Endodermal cell (in vitro differentiated cells): ENCODE results near the gene DOCK4. TPM values are rescaled to one million over a fixed set of nuclear protein-coding genes. Genes with fewer than 3 reads are reported as not detected.

Experiments used
- DNase-seq: peaks from one replicate; pipeline ENCODE4 v3.0.0-alpha.2; 2017
- H3K27ac ChIP-seq: 2 replicates; pipeline ENCODE4 v1.5.1; 2013; ENCODE audit warnings: mild to moderate bottlenecking, low read depth, low read length, moderate library complexity
- H3K27me3 ChIP-seq: 2 replicates; pipeline ENCODE4 v1.6.1; 2013; ENCODE audit warnings: mild to moderate bottlenecking, low read length, moderate library complexity; ENCODE audit not compliant: insufficient read depth, control insufficient read depth, poor library complexity, severe bottlenecking
- H3K36me3 ChIP-seq: 2 replicates; pipeline ENCODE4 v1.7.0; 2013; ENCODE audit warnings: mild to moderate bottlenecking, low read length, moderate library complexity; ENCODE audit not compliant: control insufficient read depth, insufficient read depth
- H3K4me1 ChIP-seq: one replicate; pipeline ENCODE4 v1.7.0; 2013; ENCODE audit warnings: low read length; ENCODE audit not compliant: control insufficient read depth, insufficient read depth
- H3K4me3 ChIP-seq: 2 replicates; pipeline ENCODE4 v1.5.1; 2013; ENCODE audit warnings: mild to moderate bottlenecking, low read length, moderate library complexity
- H3K9ac ChIP-seq: 2 replicates; pipeline ENCODE4 v1.6.1; 2013; ENCODE audit warnings: mild to moderate bottlenecking, low read length, moderate library complexity; ENCODE audit not compliant: poor library complexity, severe bottlenecking; ENCODE audit errors: extremely low read depth
- H3K9me3 ChIP-seq: 2 replicates; pipeline ENCODE4 v1.6.1; 2013; ENCODE audit warnings: mild to moderate bottlenecking, low read length, moderate library complexity; ENCODE audit not compliant: control insufficient read depth
- H3K27ac Mint-ChIP-seq: 2 replicates; pipeline ENCODE4 v1.8.0; 2020; ENCODE audit warnings: mixed read lengths
- H3K27me3 Mint-ChIP-seq: 2 replicates; pipeline ENCODE4 v1.8.0; 2021; ENCODE audit warnings: mild to moderate bottlenecking, mixed read lengths; ENCODE audit not compliant: insufficient read depth
- H3K36me3 Mint-ChIP-seq: 2 replicates; pipeline ENCODE4 v1.8.0; 2020; ENCODE audit warnings: low read depth, mixed read lengths
- H3K4me1 Mint-ChIP-seq: 2 replicates; pipeline ENCODE4 v1.8.0; 2020; ENCODE audit warnings: mixed read lengths
- H3K4me3 Mint-ChIP-seq: 2 replicates; pipeline ENCODE4 v1.8.0; 2020; ENCODE audit warnings: mild to moderate bottlenecking, moderate library complexity, mixed read lengths
- H3K9me3 Mint-ChIP-seq: 2 replicates; pipeline ENCODE4 v1.8.0; 2020; ENCODE audit warnings: mild to moderate bottlenecking, mixed read lengths
- CTCF ChIP-seq: fragments of 200-600 bp; sonication (generic); conservative IDR thresholded peaks from 2 replicates; pipeline ENCODE4 v1.5.0; 2021; ENCODE audit warnings: antibody characterized with exemption, mild to moderate bottlenecking
- WGBS, 2 experiments: methylation state at CpG; one replicate each; pipeline versions ENCODE4 v1.1.5 to v1.1.7; 2013; ENCODE audit warnings: missing lambda C conversion rate in 2 of 2, mixed read lengths in 1 of 2; ENCODE audit not compliant: insufficient coverage in 1 of 2, insufficient read length in 1 of 2; 5-methylcytosine and 5-hydroxymethylcytosine counted together
- total RNA-seq, 2 donors: library from RNA; stranded (reverse); fragmentation: NEBNext Ultra II Directional in 1 of 2; extraction: Animal tissue kit (Norgen Biotek cat#: 25700) in 1 of 2; gene quantifications; 2 replicates in 1 of 2; 3 replicates in 1 of 2; pipeline ENCODE4 v1.2.1, GENCODE V29; 2021

DOCK4 gene
- total RNA-seq, 2 donors from 2014 or later: 11.2 to 15.3 TPM

- H3K9ac ChIP-seq: no peak overlapping the region
- peak overlapping the region; percentile 15 for H3K27ac ChIP-seq
- no peak for DNase-seq
- H3K36me3 Mint-ChIP-seq: no peaks in the 10 kb centered on the region
- no peak for TF ChIP-seq CTCF
- no peak overlapping the region for H3K27ac Mint-ChIP-seq
- H3K4me1 ChIP-seq: peaks cover 4% of the 10 kb centered on the region
- H3K9me3 Mint-ChIP-seq: no peaks in the 10 kb centered on the region
- H3K4me1 Mint-ChIP-seq: peaks cover 8% of the 10 kb centered on the region
- no peaks in the 10 kb centered on the region for H3K27me3 ChIP-seq
- H3K9me3 ChIP-seq: no peaks in the 10 kb centered on the region
- no peak overlapping the region for H3K4me3 ChIP-seq
- 90% methylated on average over 1 of the region's 1 CpG; no CpG with 5 or more reads in 1 of the 2 experiments for WGBS, 2 experiments
- H3K4me3 Mint-ChIP-seq: no peak overlapping the region
- no peaks in the 10 kb centered on the region for H3K27me3 Mint-ChIP-seq
- no peaks in the 10 kb centered on the region for H3K36me3 ChIP-seq
Observed at GRCh38 chr7:112058686-112059085, 147.5 kb downstream of the DOCK4 start.

- no peaks in the 10 kb centered on the region for H3K27me3 Mint-ChIP-seq
- H3K9me3 ChIP-seq: no peaks in the 10 kb centered on the region
- H3K9me3 Mint-ChIP-seq: no peaks in the 10 kb centered on the region
- H3K4me3 ChIP-seq: no peak overlapping the region
- H3K4me1 Mint-ChIP-seq: peaks cover 11% of the 10 kb centered on the region
- no peak overlapping the region for H3K4me3 Mint-ChIP-seq
- H3K27ac Mint-ChIP-seq: no peak overlapping the region
- H3K27ac ChIP-seq: no peak overlapping the region
- no peaks in the 10 kb centered on the region for H3K36me3 Mint-ChIP-seq
- no peak for TF ChIP-seq CTCF
- H3K4me1 ChIP-seq: peaks cover 4% of the 10 kb centered on the region
- DNase-seq: no peak
- no peaks in the 10 kb centered on the region for H3K27me3 ChIP-seq
- no peak overlapping the region for H3K9ac ChIP-seq
- WGBS, 2 experiments: 88% methylated on average over 2 of the region's 2 CpGs; no CpG with 5 or more reads in 1 of the 2 experiments
- no peaks in the 10 kb centered on the region for H3K36me3 ChIP-seq
Observed at GRCh38 chr7:112056409-112056808, 149.8 kb downstream of the DOCK4 start.

GRCh38 chr7:112053737-112054069 is 152.5 kb downstream of the DOCK4 start:
- DNase-seq: no peak
- no peaks in the 10 kb centered on the region for H3K9me3 Mint-ChIP-seq
- Histone ChIP-seq H3K27me3 (no peaks in the 10 kb centered on the region), H3K27ac (no peak overlapping the region), H3K9me3 (no peaks in the 10 kb centered on the region), H3K4me1 (peaks cover 4% of the 10 kb centered on the region), H3K36me3 (no peaks in the 10 kb centered on the region), H3K4me3 (no peak overlapping the region), H3K9ac (no peak overlapping the region)
- no peaks in the 10 kb centered on the region for H3K36me3 Mint-ChIP-seq
- H3K27ac Mint-ChIP-seq: no peak overlapping the region
- peaks cover 18% of the 10 kb centered on the region for H3K4me1 Mint-ChIP-seq
- WGBS, 2 experiments: 91 to 100% methylated on average over 5 of the region's 5 CpGs
- H3K4me3 Mint-ChIP-seq: no peak overlapping the region
- H3K27me3 Mint-ChIP-seq: no peaks in the 10 kb centered on the region
- TF ChIP-seq CTCF: no peak
